ENCODE results near the gene BHLHE40.

BHLHE40 gene

DNA sequence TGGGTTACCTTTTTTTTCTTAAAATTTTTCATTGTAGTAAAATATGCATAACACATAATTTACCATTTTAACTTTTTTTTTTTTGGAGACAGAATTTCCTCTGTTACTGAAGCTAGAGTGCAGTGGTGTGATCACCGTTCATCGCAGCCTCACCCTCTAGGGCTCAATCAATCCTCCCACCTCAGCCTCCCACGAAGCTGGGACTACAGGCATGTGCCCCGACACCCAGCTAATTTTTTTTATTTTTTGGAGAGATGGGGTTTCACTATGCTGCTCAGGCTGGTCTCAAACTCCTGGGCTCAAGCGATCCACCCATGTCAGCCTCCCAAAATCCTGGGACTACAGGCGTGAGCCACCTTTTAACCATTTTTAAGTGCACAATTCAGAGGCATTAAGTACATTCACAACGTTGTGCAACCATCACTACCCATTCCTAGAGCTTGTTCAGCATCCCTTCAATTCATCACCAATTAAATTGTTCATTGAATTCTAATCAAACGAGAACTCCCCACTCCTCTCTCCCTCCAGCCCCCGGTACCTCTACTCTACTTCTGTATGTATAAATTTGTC, 44.6 kb downstream of the BHLHE40 start:
- Histone ChIP-seq H3K9ac (ENCODE audit: low read depth, low read length) (peak overlapping the region; percentile 15; the same call in 1 of the 2 replicates), H3K36me3 (ENCODE audit: insufficient read depth, low read length) (no peaks in the 10 kb centered on the region), H3K4me3 (ENCODE audit: low read length) (no peak overlapping the region), H3K27ac (ENCODE audit: low read depth, low read length) (peak overlapping the region; percentile 42; the same call in 1 of the 2 replicates), H3K27me3 (ENCODE audit: insufficient read depth, low read length) (no peaks in the 10 kb centered on the region), H3K4me1 (ENCODE audit: insufficient read depth, low read length) (peaks cover 8% of the 10 kb centered on the region; the same call in 1 of the 2 replicates), H3K9me3 (ENCODE audit: insufficient read depth, low read depth, low read length) (no peaks in the 10 kb centered on the region)
- 90% methylated on average over 7 of the region's 9 CpGs for WGBS

DNA sequence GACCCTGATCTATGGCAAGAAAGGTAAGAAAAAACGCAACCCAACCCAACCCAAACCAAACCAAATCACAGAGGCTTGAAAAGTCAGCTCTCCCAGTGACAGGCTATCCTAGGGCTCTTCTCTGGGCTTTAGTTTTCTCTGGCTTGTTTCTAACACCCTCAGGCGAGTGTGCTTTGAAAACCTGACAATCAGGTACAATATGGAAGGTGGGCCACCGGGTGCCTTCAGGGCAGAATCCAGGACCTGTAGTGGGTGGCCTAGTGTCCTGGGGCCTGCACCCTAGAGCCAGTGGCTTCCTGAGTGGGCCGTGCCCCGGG, 46.8 kb downstream of the BHLHE40 start:
- Histone ChIP-seq H3K4me1 (ENCODE audit: insufficient read depth, low read length) (peaks cover 8% of the 10 kb centered on the region; the same call in 1 of the 2 replicates), H3K9ac (ENCODE audit: low read depth, low read length) (no peak overlapping the region), H3K36me3 (ENCODE audit: insufficient read depth, low read length) (no peaks in the 10 kb centered on the region), H3K4me3 (ENCODE audit: low read length) (peak overlapping the region; percentile 58; the same call in 1 of the 2 replicates), H3K27ac (ENCODE audit: low read depth, low read length) (peak overlapping the region; percentile 55; the same call in 1 of the 2 replicates), H3K27me3 (ENCODE audit: insufficient read depth, low read length) (no peaks in the 10 kb centered on the region), H3K9me3 (ENCODE audit: insufficient read depth, low read depth, low read length) (no peaks in the 10 kb centered on the region)
- WGBS: 37% methylated on average over 5 of the region's 5 CpGs

DNA sequence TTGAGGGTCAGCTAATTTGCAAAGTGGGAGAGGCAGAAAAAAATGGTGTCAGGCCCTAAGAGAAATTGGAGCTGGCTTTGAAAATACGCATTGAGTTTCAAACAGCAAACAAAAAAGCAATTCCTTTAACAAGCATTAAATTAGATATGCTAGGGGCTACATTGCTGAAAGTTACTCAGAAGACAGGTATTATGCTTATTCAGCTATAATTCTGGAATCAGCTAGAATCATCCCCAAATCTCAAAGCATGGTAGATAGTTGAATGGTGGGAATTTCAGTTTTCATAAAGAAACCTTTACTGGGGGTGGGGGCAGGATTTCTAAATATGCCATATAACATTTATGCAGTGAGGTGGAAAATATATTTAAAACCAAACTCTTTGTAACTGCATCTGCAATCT, 50.5 kb downstream of the BHLHE40 start:
- Histone ChIP-seq H3K4me1 (ENCODE audit: insufficient read depth, low read length) (peaks cover 5% of the 10 kb centered on the region; the same call in 1 of the 2 replicates), H3K27me3 (ENCODE audit: insufficient read depth, low read length) (no peaks in the 10 kb centered on the region), H3K4me3 (ENCODE audit: low read length) (no peak overlapping the region), H3K9ac (ENCODE audit: low read depth, low read length) (no peak overlapping the region), H3K9me3 (ENCODE audit: insufficient read depth, low read depth, low read length) (no peaks in the 10 kb centered on the region), H3K27ac (ENCODE audit: low read depth, low read length) (no peak overlapping the region), H3K36me3 (ENCODE audit: insufficient read depth, low read length) (no peaks in the 10 kb centered on the region)
- WGBS: 100% methylated on average over 1 of the region's 1 CpG

DNA sequence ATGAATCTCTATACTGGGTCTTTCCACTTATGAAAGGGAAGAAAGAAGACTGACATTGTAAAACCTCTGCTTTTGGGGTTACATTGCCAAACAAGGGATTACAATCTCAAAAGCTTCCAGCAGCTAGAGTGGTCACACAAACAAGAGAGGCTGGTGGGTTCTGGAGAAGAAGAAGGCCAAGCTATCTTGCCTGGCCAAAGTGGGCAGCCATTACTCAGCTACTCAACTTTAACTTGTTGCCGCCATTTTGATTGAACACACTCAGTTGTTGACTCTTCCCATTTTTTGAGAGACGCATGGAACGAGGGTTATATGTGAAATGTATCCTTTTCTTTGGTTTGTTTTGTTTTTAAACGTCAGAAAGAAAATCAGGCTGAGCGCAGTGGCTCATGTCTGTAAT, 50.9 kb downstream of the BHLHE40 start:
- H3K27me3 ChIP-seq (ENCODE audit: insufficient read depth, low read length): no peaks in the 10 kb centered on the region
- no peaks in the 10 kb centered on the region for H3K9me3 ChIP-seq (ENCODE audit: insufficient read depth, low read depth, low read length)
- no peak overlapping the region for H3K4me3 ChIP-seq (ENCODE audit: low read length)
- WGBS: 95% methylated on average over 5 of the region's 5 CpGs
- no peak overlapping the region for H3K9ac ChIP-seq (ENCODE audit: low read depth, low read length)
- no peaks in the 10 kb centered on the region for H3K36me3 ChIP-seq (ENCODE audit: insufficient read depth, low read length)
- no peak overlapping the region for H3K27ac ChIP-seq (ENCODE audit: low read depth, low read length)
- H3K4me1 ChIP-seq (ENCODE audit: insufficient read depth, low read length): peaks cover 5% of the 10 kb centered on the region; the same call in 1 of the 2 replicates

DNA sequence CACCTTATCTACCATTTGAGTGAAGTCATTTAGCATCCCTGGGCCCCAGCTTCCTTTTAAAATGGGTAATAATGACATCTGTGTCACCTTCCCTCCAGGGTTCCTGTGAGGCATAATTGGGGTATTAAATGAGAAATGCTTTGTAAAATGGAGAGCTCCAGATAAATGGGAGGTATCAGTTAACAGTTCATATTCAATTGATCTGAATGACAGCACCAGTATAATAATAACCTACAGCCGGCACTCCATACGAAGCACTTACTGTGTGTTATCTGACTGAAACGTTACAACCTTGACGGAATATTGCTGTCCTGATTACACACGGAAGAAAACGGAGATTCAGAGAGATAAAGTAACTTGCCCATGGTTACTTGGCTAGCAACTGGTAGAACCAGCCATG, 53.6 kb downstream of the BHLHE40 start:
- Histone ChIP-seq H3K9me3 (ENCODE audit: insufficient read depth, low read depth, low read length) (no peaks in the 10 kb centered on the region), H3K27ac (ENCODE audit: low read depth, low read length) (no peak overlapping the region), H3K4me3 (ENCODE audit: low read length) (no peak overlapping the region), H3K36me3 (ENCODE audit: insufficient read depth, low read length) (no peaks in the 10 kb centered on the region), H3K4me1 (ENCODE audit: insufficient read depth, low read length) (no peaks in the 10 kb centered on the region), H3K27me3 (ENCODE audit: insufficient read depth, low read length) (no peaks in the 10 kb centered on the region), H3K9ac (ENCODE audit: low read depth, low read length) (no peak overlapping the region)
- 92% methylated on average over 6 of the region's 6 CpGs for WGBS
